Neural progenitor cell (in vitro differentiated cells): Measurements from ENCODE around the gene STX11. TPM values are rescaled to one million over a fixed set of nuclear protein-coding genes. Genes with fewer than 3 reads are reported as not detected.

ENCODE experiments used
- DNase-seq: peaks from one replicate; pipeline ENCODE4 v3.0.0-alpha.2; 2016; ENCODE audit warnings: low spot score
- H2AFZ ChIP-seq: fragments of 200-600 bp; sonication (generic); replicated peaks from 2 replicates; pipeline ENCODE4 v1.6.1; 2016; ENCODE audit warnings: antibody characterized with exemption
- H3F3A ChIP-seq: fragments of 200-600 bp; sonication (generic); 2 replicates; pipeline ENCODE4 v1.6.1; 2016; ENCODE audit warnings: antibody characterized with exemption, low read depth
- H3K27ac ChIP-seq: fragments of 200-600 bp; sonication (generic); 2 replicates; pipeline ENCODE4 v1.5.1; 2016; ENCODE audit warnings: mild to moderate bottlenecking
- H3K27me3 ChIP-seq: fragments of 200-600 bp; sonication (generic); 2 replicates; pipeline ENCODE4 v1.6.1; 2016; ENCODE audit warnings: mild to moderate bottlenecking, moderate library complexity
- H3K36me3 ChIP-seq: fragments of 200-600 bp; sonication (generic); 2 replicates; pipeline ENCODE4 v1.5.1; 2016
- H3K4me1 ChIP-seq: fragments of 200-600 bp; sonication (generic); 2 replicates; pipeline ENCODE4 v1.6.1; 2016; ENCODE audit warnings: mixed run types
- H3K4me2 ChIP-seq: fragments of 200-600 bp; sonication (generic); 2 replicates; pipeline ENCODE4 v1.6.1; 2016
- H3K4me3 ChIP-seq: fragments of 200-600 bp; sonication (generic); 2 replicates; pipeline ENCODE4 v1.5.1; 2016
- H3K79me2 ChIP-seq: fragments of 200-600 bp; sonication (generic); 2 replicates; pipeline ENCODE4 v1.6.1; 2016; ENCODE audit warnings: low read depth
- H3K9ac ChIP-seq: fragments of 200-600 bp; sonication (generic); 2 replicates; pipeline ENCODE4 v1.6.1; 2016
- H3K9me3 ChIP-seq: fragments of 200-600 bp; sonication (generic); 2 replicates; pipeline ENCODE4 v1.5.1; 2016; ENCODE audit warnings: low read depth
- H4K20me1 ChIP-seq: fragments of 200-600 bp; sonication (generic); 2 replicates; pipeline ENCODE4 v1.6.1; 2016; ENCODE audit warnings: low read depth
- H3K27ac Mint-ChIP-seq: 3 replicates; pipeline ENCODE4 v1.8.0; 2021; ENCODE audit warnings: mixed read lengths
- H3K27me3 Mint-ChIP-seq: 2 replicates; pipeline ENCODE4 v1.8.0; 2022; ENCODE audit warnings: low read depth, mild to moderate bottlenecking, inconsistent platforms, moderate library complexity, mixed read lengths; ENCODE audit not compliant: insufficient read depth
- H3K36me3 Mint-ChIP-seq: 3 replicates; pipeline ENCODE4 v1.8.0; 2021; ENCODE audit warnings: mixed read lengths
- H3K4me1 Mint-ChIP-seq: 3 replicates; pipeline ENCODE4 v1.8.0; 2021; ENCODE audit warnings: mixed read lengths
- H3K4me3 Mint-ChIP-seq: 3 replicates; pipeline ENCODE4 v1.8.0; 2021; ENCODE audit warnings: mild to moderate bottlenecking, moderate library complexity, mixed read lengths
- H3K9me3 Mint-ChIP-seq: 3 replicates; pipeline ENCODE4 v1.8.0; 2020; ENCODE audit warnings: mixed read lengths
- CTCF ChIP-seq: fragments of 200-600 bp; sonication (generic); IDR thresholded peaks from 2 replicates; pipeline ENCODE4 v1.5.1; 2017; ENCODE audit warnings: antibody characterized with exemption, mild to moderate bottlenecking
- EZH2 ChIP-seq: fragments of 200-600 bp; sonication (generic); IDR thresholded peaks from 2 replicates; pipeline ENCODE4 v1.6.1; 2017; ENCODE audit warnings: antibody characterized with exemption, mild to moderate bottlenecking, moderate library complexity
- EZH2phosphoT487 ChIP-seq: fragments of 200-600 bp; sonication (generic); IDR thresholded peaks from 2 replicates; pipeline ENCODE4 v1.6.1; 2017; ENCODE audit warnings: antibody characterized with exemption
- total RNA-seq: library from RNA; depleted of rRNA; stranded (reverse); fragments of >200 nt; gene quantifications from 2 replicates; pipeline ENCODE4 v1.2.3, GENCODE V29; 2015; ENCODE audit warnings: low replicate concordance

STX11 gene
- total RNA-seq, 1 donor from 2014 or later = not detected

GRCh38 chr6:144104898-144105487 lies 45.3 kb upstream of the STX11 start:
- no peak for TF ChIP-seq EZH2
- peak; percentile 82 for TF ChIP-seq CTCF
- H3K4me1 Mint-ChIP-seq = no peaks in the 10 kb centered on the region
- H3K4me2 ChIP-seq = no peak overlapping the region
- H2AFZ ChIP-seq = no peak overlapping the region
- H3K27ac Mint-ChIP-seq = no peak overlapping the region
- H3F3A ChIP-seq = no peaks in the 10 kb centered on the region
- H3K4me3 ChIP-seq = no peak overlapping the region
- H3K36me3 Mint-ChIP-seq = no peaks in the 10 kb centered on the region
- no peaks in the 10 kb centered on the region for H3K9me3 ChIP-seq
- peaks cover 2% of the 10 kb centered on the region for H3K27me3 Mint-ChIP-seq
- H3K27ac ChIP-seq = no peak overlapping the region
- H3K27me3 ChIP-seq = no peaks in the 10 kb centered on the region
- no peak overlapping the region for H3K9ac ChIP-seq
- H3K4me1 ChIP-seq = peaks cover 3% of the 10 kb centered on the region
- no peaks in the 10 kb centered on the region for H3K79me2 ChIP-seq
- no peaks in the 10 kb centered on the region for H3K9me3 Mint-ChIP-seq
- no peaks in the 10 kb centered on the region for H4K20me1 ChIP-seq
- peak; percentile 64 for DNase-seq
- H3K36me3 ChIP-seq = no peaks in the 10 kb centered on the region
- no peak overlapping the region for H3K4me3 Mint-ChIP-seq

GRCh38 chr6:144106206-144106605 lies 44.1 kb upstream of the STX11 start:
- Histone ChIP-seq H3K9ac (no peak overlapping the region), H4K20me1 (no peaks in the 10 kb centered on the region), H3K4me3 (no peak overlapping the region), H3K36me3 (no peaks in the 10 kb centered on the region), H3K79me2 (no peaks in the 10 kb centered on the region), H3K4me2 (no peak overlapping the region), H3F3A (no peaks in the 10 kb centered on the region), H3K27ac (no peak overlapping the region), H3K9me3 (no peaks in the 10 kb centered on the region), H2AFZ (no peak overlapping the region), H3K4me1 (peaks cover 4% of the 10 kb centered on the region), H3K27me3 (no peaks in the 10 kb centered on the region)
- DNase-seq = no peak
- H3K4me3 Mint-ChIP-seq = no peak overlapping the region
- TF ChIP-seq EZH2 (no peak), CTCF (no peak), EZH2phosphoT487 (no peak)
- H3K36me3 Mint-ChIP-seq = no peaks in the 10 kb centered on the region
- H3K4me1 Mint-ChIP-seq = no peaks in the 10 kb centered on the region
- no peak overlapping the region for H3K27ac Mint-ChIP-seq
- no peaks in the 10 kb centered on the region for H3K9me3 Mint-ChIP-seq
- peaks cover 2% of the 10 kb centered on the region for H3K27me3 Mint-ChIP-seq

GRCh38 chr6:144110210-144110609 lies 40.1 kb upstream of the STX11 start:
- no peaks in the 10 kb centered on the region for H3K9me3 ChIP-seq
- H3K9ac ChIP-seq = no peak overlapping the region
- Mint-ChIP-seq H3K27me3 (peaks cover 2% of the 10 kb centered on the region), H3K4me3 (no peak overlapping the region), H3K27ac (no peak overlapping the region), H3K9me3 (no peaks in the 10 kb centered on the region), H3K4me1 (no peaks in the 10 kb centered on the region), H3K36me3 (no peaks in the 10 kb centered on the region)
- no peak overlapping the region for H3K27ac ChIP-seq
- H3K4me1 ChIP-seq = peaks cover 4% of the 10 kb centered on the region
- peak overlapping the region; percentile 59 for H2AFZ ChIP-seq
- no peak for DNase-seq
- H3K4me2 ChIP-seq = peak overlapping the region; percentile 14
- no peaks in the 10 kb centered on the region for H3K27me3 ChIP-seq
- H3K4me3 ChIP-seq = no peak overlapping the region
- H3F3A ChIP-seq = no peaks in the 10 kb centered on the region
- no peak for TF ChIP-seq EZH2
- TF ChIP-seq CTCF = no peak
- TF ChIP-seq EZH2phosphoT487 = no peak
- H4K20me1 ChIP-seq = no peaks in the 10 kb centered on the region
- H3K79me2 ChIP-seq = no peaks in the 10 kb centered on the region
- no peaks in the 10 kb centered on the region for H3K36me3 ChIP-seq
